Measurements from ENCODE around the gene VWF.

DNA sequence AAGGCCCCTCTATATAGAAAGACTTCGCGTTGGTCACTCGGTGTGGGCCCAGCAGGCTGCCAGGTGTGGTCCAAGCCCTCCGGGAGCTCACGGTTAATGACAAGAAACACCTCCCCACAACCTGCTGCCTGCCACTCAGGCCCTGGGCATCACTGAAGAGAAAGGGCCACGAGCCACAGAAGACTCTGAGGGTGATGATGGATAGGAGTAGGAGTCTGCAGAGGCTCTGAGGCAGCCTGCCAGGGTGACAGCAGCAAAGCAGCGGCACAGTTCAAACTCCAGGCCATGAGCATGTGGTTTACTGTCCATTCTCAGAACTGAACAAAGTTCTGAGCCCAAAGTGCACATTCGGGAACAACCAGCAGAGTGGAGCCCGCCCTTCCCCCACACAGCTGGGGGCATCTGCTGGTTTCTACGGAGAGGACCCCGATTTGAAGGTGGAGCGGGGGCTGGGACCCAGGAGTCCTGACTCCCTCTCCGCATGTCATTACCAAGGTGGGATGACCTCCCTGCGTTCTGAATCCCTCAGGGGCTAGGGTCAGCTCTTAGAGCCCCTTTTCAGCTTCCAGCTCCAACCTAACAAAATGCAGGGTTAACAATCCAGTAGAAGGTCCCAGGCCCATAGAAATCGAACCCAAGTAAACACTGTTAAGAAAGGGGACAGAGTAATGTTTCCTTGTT lies 65.8 kb downstream of the VWF start:
- TF ChIP-seq, protein P1, sequence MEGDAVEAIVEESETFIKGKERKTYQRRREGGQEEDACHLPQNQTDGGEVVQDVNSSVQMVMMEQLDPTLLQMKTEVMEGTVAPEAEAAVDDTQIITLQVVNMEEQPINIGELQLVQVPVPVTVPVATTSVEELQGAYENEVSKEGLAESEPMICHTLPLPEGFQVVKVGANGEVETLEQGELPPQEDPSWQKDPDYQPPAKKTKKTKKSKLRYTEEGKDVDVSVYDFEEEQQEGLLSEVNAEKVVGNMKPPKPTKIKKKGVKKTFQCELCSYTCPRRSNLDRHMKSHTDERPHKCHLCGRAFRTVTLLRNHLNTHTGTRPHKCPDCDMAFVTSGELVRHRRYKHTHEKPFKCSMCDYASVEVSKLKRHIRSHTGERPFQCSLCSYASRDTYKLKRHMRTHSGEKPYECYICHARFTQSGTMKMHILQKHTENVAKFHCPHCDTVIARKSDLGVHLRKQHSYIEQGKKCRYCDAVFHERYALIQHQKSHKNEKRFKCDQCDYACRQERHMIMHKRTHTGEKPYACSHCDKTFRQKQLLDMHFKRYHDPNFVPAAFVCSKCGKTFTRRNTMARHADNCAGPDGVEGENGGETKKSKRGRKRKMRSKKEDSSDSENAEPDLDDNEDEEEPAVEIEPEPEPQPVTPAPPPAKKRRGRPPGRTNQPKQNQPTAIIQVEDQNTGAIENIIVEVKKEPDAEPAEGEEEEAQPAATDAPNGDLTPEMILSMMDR (IDR thresholded peaks at IDR 0.05; ENCODE audit: low read length), result no peak
- TF ChIP-seq EZH2 (IDR thresholded peaks at IDR 0.05; ENCODE audit: borderline replicate concordance, low read length), result no peak

All from OCI-LY1 (cell line).